Astrocyte (in vitro differentiated cells and primary cell): ENCODE results near the gene SLC2A8. TPM values are rescaled to one million over a fixed set of nuclear protein-coding genes. Genes with fewer than 3 reads are reported as not detected.

ENCODE experiments used
- DNase-seq: peaks from one replicate; pipeline ENCODE4 v3.0.0-alpha.2; 2010; ENCODE audit warnings: low read depth
- FAIRE-seq: peaks from 2 replicates; lab custom pipeline; 2011; peaks lifted over from hg19 to GRCh38; lab: Jason Lieb, UNC
- H2AFZ ChIP-seq: 2 replicates; pipeline ENCODE4 v1.6.0; 2012; ENCODE audit warnings: low read depth, low read length, inconsistent platforms
- H3K27ac ChIP-seq: 2 replicates; pipeline ENCODE4 v1.5.1; 2011; ENCODE audit warnings: low read depth, low read length, inconsistent platforms
- H3K27me3 ChIP-seq: 2 replicates; pipeline ENCODE4 v1.6.0; 2011; ENCODE audit warnings: low read length, inconsistent platforms; ENCODE audit not compliant: insufficient read depth
- H3K36me3 ChIP-seq: 2 replicates; pipeline ENCODE4 v1.5.1; 2011; ENCODE audit warnings: low read length, inconsistent platforms; ENCODE audit not compliant: insufficient read depth
- H3K4me1 ChIP-seq: 2 replicates; pipeline ENCODE4 v1.5.1; 2011; ENCODE audit warnings: low read length, inconsistent platforms; ENCODE audit not compliant: insufficient read depth
- H3K4me2 ChIP-seq: 2 replicates; pipeline ENCODE4 v1.6.0; 2012; ENCODE audit warnings: low read length, inconsistent platforms
- H3K4me3 ChIP-seq: 2 replicates; pipeline ENCODE4 v1.5.1; 2011; ENCODE audit warnings: low read depth, mild to moderate bottlenecking, low read length, inconsistent platforms; ENCODE audit not compliant: insufficient read depth
- H3K79me2 ChIP-seq: 2 replicates; pipeline ENCODE4 v1.6.0; 2012; ENCODE audit warnings: mild to moderate bottlenecking, low read length, inconsistent platforms; ENCODE audit not compliant: insufficient read depth
- H3K9ac ChIP-seq: 2 replicates; pipeline ENCODE4 v1.6.0; 2012; ENCODE audit warnings: mild to moderate bottlenecking, low read length, inconsistent platforms
- H3K9me3 ChIP-seq: 2 replicates; pipeline ENCODE4 v1.5.1; 2012; ENCODE audit warnings: low read depth, mild to moderate bottlenecking, low read length, inconsistent platforms; ENCODE audit not compliant: insufficient read depth
- H4K20me1 ChIP-seq: 2 replicates; pipeline ENCODE4 v1.6.0; 2012; ENCODE audit warnings: low read length, inconsistent platforms; ENCODE audit not compliant: insufficient read depth
- H3K27ac Mint-ChIP-seq: one replicate; pipeline ENCODE4 v1.8.0; 2021; ENCODE audit warnings: mild to moderate bottlenecking, mixed read lengths; ENCODE audit not compliant: unreplicated experiment
- H3K27me3 Mint-ChIP-seq: one replicate; pipeline ENCODE4 v1.8.0; 2021; ENCODE audit warnings: low read depth, mixed read lengths; ENCODE audit not compliant: unreplicated experiment
- H3K36me3 Mint-ChIP-seq: one replicate; pipeline ENCODE4 v1.8.0; 2021; ENCODE audit warnings: low read depth, mixed read lengths; ENCODE audit not compliant: unreplicated experiment
- H3K4me1 Mint-ChIP-seq: one replicate; pipeline ENCODE4 v1.8.0; 2021; ENCODE audit warnings: low read depth, mixed read lengths; ENCODE audit not compliant: unreplicated experiment
- H3K4me3 Mint-ChIP-seq: one replicate; pipeline ENCODE4 v1.8.0; 2021; ENCODE audit warnings: mild to moderate bottlenecking, moderate library complexity, mixed read lengths; ENCODE audit not compliant: unreplicated experiment
- H3K9me3 Mint-ChIP-seq: one replicate; pipeline ENCODE4 v1.8.0; 2021; ENCODE audit warnings: mild to moderate bottlenecking, mixed read lengths; ENCODE audit not compliant: unreplicated experiment
- CTCF ChIP-seq: IDR thresholded peaks from 2 replicates; pipeline ENCODE4 v1.5.1; 2011; ENCODE audit warnings: low read depth, mild to moderate bottlenecking, inconsistent platforms, low read length, moderate library complexity; ENCODE audit not compliant: insufficient read depth
- EZH2 ChIP-seq: IDR thresholded peaks from 2 replicates; pipeline ENCODE4 v1.6.1; 2012; ENCODE audit warnings: mild to moderate bottlenecking, low read length, inconsistent platforms; ENCODE audit not compliant: insufficient read depth
- total RNA-seq: library from RNA; stranded (reverse); gene quantifications from 2 replicates; pipeline ENCODE4 v1.2.1, GENCODE V29; 2021

The SLC2A8 gene
- total RNA-seq, 1 donor from 2014 or later: 18.8 TPM

DNA sequence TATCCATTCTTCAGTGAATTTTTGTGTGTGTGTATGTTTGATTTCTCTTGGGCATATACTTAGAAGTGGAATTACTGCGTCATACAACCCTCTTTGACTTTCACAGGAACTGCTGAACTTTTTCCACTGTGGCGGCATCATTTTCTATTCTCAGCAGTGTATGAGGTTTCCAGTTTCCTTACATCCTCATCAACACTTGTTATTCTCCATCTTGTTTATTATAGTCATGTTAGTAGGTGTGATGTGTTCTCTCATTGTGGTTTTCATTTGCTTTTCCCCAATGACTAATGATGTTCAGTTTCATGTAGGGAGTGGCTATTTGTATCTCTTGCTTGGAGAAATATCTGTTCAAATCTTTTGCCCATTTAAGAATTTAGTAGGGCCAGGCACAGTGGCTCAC is 29.8 kb downstream of the SLC2A8 start:
- H3K36me3 Mint-ChIP-seq: peaks cover 9% of the 10 kb centered on the region
- Histone ChIP-seq H2AFZ (no peak overlapping the region), H3K4me2 (no peak overlapping the region), H3K4me3 (no peak overlapping the region), H3K9ac (no peak overlapping the region), H4K20me1 (peaks cover 53% of the 10 kb centered on the region), H3K36me3 (peaks cover 16% of the 10 kb centered on the region), H3K27me3 (no peaks in the 10 kb centered on the region), H3K79me2 (peaks cover 56% of the 10 kb centered on the region), H3K9me3 (no peaks in the 10 kb centered on the region), H3K27ac (no peak overlapping the region), H3K4me1 (peaks cover 16% of the 10 kb centered on the region)
- H3K27me3 Mint-ChIP-seq: no peaks in the 10 kb centered on the region
- no peak for TF ChIP-seq EZH2
- no peak for TF ChIP-seq CTCF
- no peak overlapping the region for H3K27ac Mint-ChIP-seq
- H3K4me1 Mint-ChIP-seq: peaks cover 20% of the 10 kb centered on the region
- FAIRE-seq (no peak), DNase-seq (no peak)
- peak overlapping the region; percentile 93 for H3K4me3 Mint-ChIP-seq
- no peaks in the 10 kb centered on the region for H3K9me3 Mint-ChIP-seq

- H3K4me3 ChIP-seq: no peak overlapping the region
- Mint-ChIP-seq H3K27ac (no peak overlapping the region), H3K4me1 (peaks cover 20% of the 10 kb centered on the region), H3K36me3 (peaks cover 9% of the 10 kb centered on the region), H3K9me3 (no peaks in the 10 kb centered on the region), H3K27me3 (no peaks in the 10 kb centered on the region), H3K4me3 (no peak overlapping the region)
- FAIRE-seq (no peak), DNase-seq (no peak)
- no peak overlapping the region for H3K4me2 ChIP-seq
- H3K9me3 ChIP-seq: no peaks in the 10 kb centered on the region
- H3K9ac ChIP-seq: no peak overlapping the region
- peaks cover 48% of the 10 kb centered on the region for H3K79me2 ChIP-seq
- no peak for TF ChIP-seq CTCF
- no peak for TF ChIP-seq EZH2
- H3K27me3 ChIP-seq: no peaks in the 10 kb centered on the region
- peaks cover 9% of the 10 kb centered on the region for H3K4me1 ChIP-seq
- H3K27ac ChIP-seq: no peak overlapping the region
- no peak overlapping the region for H2AFZ ChIP-seq
- peaks cover 19% of the 10 kb centered on the region for H3K36me3 ChIP-seq
- H4K20me1 ChIP-seq: peaks cover 60% of the 10 kb centered on the region
Observed at GRCh38 chr9:127428348-127428747, 31.4 kb downstream of the SLC2A8 start.

- no peaks in the 10 kb centered on the region for H3K27me3 ChIP-seq
- H3K36me3 ChIP-seq: peaks cover 37% of the 10 kb centered on the region
- H3K4me3 Mint-ChIP-seq: no peak overlapping the region
- H3K27ac Mint-ChIP-seq: no peak overlapping the region
- no peaks in the 10 kb centered on the region for H3K27me3 Mint-ChIP-seq
- DNase-seq: no peak
- H2AFZ ChIP-seq: no peak overlapping the region
- TF ChIP-seq EZH2 (no peak), CTCF (no peak)
- H3K4me3 ChIP-seq: no peak overlapping the region
- peaks cover 36% of the 10 kb centered on the region for H3K79me2 ChIP-seq
- H3K4me1 ChIP-seq: peaks cover 3% of the 10 kb centered on the region
- no peak overlapping the region for H3K9ac ChIP-seq
- H4K20me1 ChIP-seq: peaks cover 68% of the 10 kb centered on the region
- no peak overlapping the region for H3K27ac ChIP-seq
- H3K4me1 Mint-ChIP-seq: peaks cover 14% of the 10 kb centered on the region
- no peak for FAIRE-seq
- peaks cover 22% of the 10 kb centered on the region for H3K36me3 Mint-ChIP-seq
- H3K9me3 Mint-ChIP-seq: no peaks in the 10 kb centered on the region
- no peaks in the 10 kb centered on the region for H3K9me3 ChIP-seq
- no peak overlapping the region for H3K4me2 ChIP-seq
Observed at GRCh38 chr9:127430415-127430814, 33.4 kb downstream of the SLC2A8 start.
